SK-N-MC (cell line): ENCODE results near the gene ZNF575.

ENCODE experiments used
- EZH2 ChIP-seq: fragments of 200-600 bp; sonication (generic); IDR thresholded peaks from one replicate; pipeline ENCODE4 v1.6.1; 2017; ENCODE audit warnings: antibody characterized with exemption
- POLR2AphosphoS5 ChIP-seq: IDR thresholded peaks from 2 replicates; pipeline ENCODE4 v1.6.1; 2012; ENCODE audit warnings: mild to moderate bottlenecking, low read depth, low read length, borderline replicate concordance

DNA sequence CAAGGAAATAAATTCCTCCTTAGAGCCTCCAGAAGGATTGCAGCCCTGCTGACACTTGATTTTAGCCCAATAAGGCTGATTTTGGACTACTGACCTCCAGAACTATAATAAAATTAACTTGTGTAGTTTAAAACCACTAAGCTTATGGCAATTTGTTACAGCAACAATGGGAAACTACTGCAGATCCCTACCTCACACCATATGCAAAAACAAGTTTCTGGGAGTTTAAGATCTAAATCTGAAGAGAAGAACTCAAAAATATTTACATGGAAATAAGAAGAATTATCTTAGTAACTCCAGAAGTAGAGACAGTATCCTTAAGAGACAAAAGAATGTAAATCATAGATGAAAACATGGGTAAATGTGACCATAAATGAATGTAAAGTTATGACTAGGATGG, 5.9 kb downstream of the ZNF575 start:
- TF ChIP-seq EZH2, result no peak
- TF ChIP-seq POLR2AphosphoS5, result no peak
